Measurements from ENCODE around the gene C4orf46.

GRCh38 chr4:158669310-158669709 lies 2.4 kb downstream of the C4orf46 start:
- TF ChIP-seq TCF12 (IDR thresholded peaks at IDR 0.05; ENCODE audit: low read depth), result no peak
- TF ChIP-seq YY1 (IDR thresholded peaks at IDR 0.05; ENCODE audit: low read depth), result no peak
